Measurements from ENCODE around the gene ENDOD1. TPM values are rescaled to one million over a fixed set of nuclear protein-coding genes. Genes with fewer than 3 reads are reported as not detected.

Gene ENDOD1
- total RNA-seq, 1 donor from 2014 or later, result 1.9 TPM

DNA sequence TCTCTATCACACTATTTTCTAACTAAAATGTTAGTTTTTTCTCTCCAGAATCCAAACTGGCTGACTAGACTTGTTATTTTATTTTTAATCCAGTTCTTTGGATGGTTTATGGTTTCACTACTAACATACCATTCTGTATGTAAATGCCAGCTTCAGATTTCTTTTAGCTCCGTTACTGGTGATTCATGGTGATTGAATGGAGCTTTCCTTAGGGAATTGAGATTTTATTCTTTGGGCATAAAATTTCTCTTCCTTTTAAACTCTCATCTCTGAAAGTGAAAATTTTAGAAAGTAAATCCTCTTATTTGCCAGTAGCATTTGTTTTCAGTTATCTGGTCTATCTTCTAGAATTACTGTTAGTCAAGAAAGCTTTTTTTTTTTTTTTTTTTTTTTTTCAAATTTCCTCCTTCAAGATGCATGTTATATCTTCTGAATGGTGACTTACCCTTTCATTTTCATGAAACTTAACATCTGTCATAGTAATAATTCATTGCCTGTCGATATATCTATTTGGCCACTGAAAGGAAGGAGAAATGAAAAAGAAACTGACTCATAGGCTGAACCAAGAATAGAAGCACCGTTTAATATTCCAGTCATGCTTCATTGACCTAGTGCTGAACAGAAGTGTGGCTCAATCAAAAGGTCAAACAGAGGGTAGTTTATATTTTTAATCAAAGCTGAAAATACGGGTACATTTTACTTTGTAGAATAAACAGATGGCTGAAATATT, 6.4 kb downstream of the ENDOD1 start:
- H3K27me3 ChIP-seq, result peaks cover 18% of the 10 kb centered on the region
- TF ChIP-seq, protein P1, sequence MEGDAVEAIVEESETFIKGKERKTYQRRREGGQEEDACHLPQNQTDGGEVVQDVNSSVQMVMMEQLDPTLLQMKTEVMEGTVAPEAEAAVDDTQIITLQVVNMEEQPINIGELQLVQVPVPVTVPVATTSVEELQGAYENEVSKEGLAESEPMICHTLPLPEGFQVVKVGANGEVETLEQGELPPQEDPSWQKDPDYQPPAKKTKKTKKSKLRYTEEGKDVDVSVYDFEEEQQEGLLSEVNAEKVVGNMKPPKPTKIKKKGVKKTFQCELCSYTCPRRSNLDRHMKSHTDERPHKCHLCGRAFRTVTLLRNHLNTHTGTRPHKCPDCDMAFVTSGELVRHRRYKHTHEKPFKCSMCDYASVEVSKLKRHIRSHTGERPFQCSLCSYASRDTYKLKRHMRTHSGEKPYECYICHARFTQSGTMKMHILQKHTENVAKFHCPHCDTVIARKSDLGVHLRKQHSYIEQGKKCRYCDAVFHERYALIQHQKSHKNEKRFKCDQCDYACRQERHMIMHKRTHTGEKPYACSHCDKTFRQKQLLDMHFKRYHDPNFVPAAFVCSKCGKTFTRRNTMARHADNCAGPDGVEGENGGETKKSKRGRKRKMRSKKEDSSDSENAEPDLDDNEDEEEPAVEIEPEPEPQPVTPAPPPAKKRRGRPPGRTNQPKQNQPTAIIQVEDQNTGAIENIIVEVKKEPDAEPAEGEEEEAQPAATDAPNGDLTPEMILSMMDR (IDR thresholded peaks at IDR 0.05), result no peak
- no peak for TF ChIP-seq EZH2 (IDR thresholded peaks at IDR 0.05)
- TF ChIP-seq EZH2phosphoT487 (IDR thresholded peaks at IDR 0.05), result no peak
- no peaks in the 10 kb centered on the region for H3K4me1 ChIP-seq
- H4K20me1 ChIP-seq (ENCODE audit: low read depth), result no peaks in the 10 kb centered on the region
- H3F3A ChIP-seq (ENCODE audit: low read depth), result no peaks in the 10 kb centered on the region
- H3K9ac ChIP-seq, result no peak overlapping the region
- Mint-ChIP-seq H3K27ac (no peak overlapping the region), H3K27me3 (ENCODE audit: insufficient read depth, low read depth) (peaks cover 4% of the 10 kb centered on the region), H3K4me1 (peaks cover 22% of the 10 kb centered on the region), H3K4me3 (no peak overlapping the region), H3K9me3 (no peaks in the 10 kb centered on the region), H3K36me3 (no peaks in the 10 kb centered on the region)
- H3K79me2 ChIP-seq (ENCODE audit: low read depth), result no peaks in the 10 kb centered on the region
- no peak overlapping the region for H3K4me2 ChIP-seq
- H3K36me3 ChIP-seq, result no peaks in the 10 kb centered on the region
- DNase-seq (ENCODE audit: low spot score), result no peak
- no peak overlapping the region for H3K27ac ChIP-seq
- H3K9me3 ChIP-seq (ENCODE audit: low read depth), result no peaks in the 10 kb centered on the region
- H3K4me3 ChIP-seq, result no peak overlapping the region
- no peak overlapping the region for H2AFZ ChIP-seq (replicated peaks)

DNA sequence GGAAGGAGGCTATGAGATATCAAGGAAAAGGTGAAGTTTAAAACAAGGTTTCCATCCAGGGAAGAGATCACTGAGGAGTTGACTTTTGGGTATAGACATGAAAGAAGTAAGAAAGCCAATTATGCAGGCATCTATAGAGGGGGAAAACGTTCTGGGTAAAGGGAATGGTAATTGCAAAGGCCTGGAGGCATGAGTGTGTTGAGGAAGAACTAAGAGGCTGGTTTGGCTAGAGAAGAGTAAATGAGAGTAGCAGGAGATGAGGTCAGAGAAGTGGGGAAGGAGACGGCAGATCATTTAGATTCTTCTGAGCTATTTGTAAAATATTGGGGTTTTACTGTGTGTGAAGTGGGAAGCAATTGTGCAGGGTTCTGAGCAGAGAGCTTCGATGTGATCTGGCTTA, 7.6 kb downstream of the ENDOD1 start:
- Histone ChIP-seq H3K4me1 (no peaks in the 10 kb centered on the region), H3K36me3 (no peaks in the 10 kb centered on the region), H3K79me2 (ENCODE audit: low read depth) (no peaks in the 10 kb centered on the region), H3K4me3 (no peak overlapping the region), H3K27ac (no peak overlapping the region), H3K4me2 (no peak overlapping the region), H4K20me1 (ENCODE audit: low read depth) (no peaks in the 10 kb centered on the region), H3F3A (ENCODE audit: low read depth) (no peaks in the 10 kb centered on the region), H3K27me3 (peaks cover 7% of the 10 kb centered on the region), H3K9me3 (ENCODE audit: low read depth) (no peaks in the 10 kb centered on the region), H3K9ac (no peak overlapping the region), H2AFZ (replicated peaks) (no peak overlapping the region)
- Mint-ChIP-seq H3K4me3 (no peak overlapping the region), H3K4me1 (peaks cover 15% of the 10 kb centered on the region), H3K36me3 (no peaks in the 10 kb centered on the region), H3K27me3 (ENCODE audit: insufficient read depth, low read depth) (peaks cover 4% of the 10 kb centered on the region), H3K9me3 (no peaks in the 10 kb centered on the region), H3K27ac (no peak overlapping the region)
- DNase-seq (ENCODE audit: low spot score), result no peak
- no peak for TF ChIP-seq EZH2phosphoT487 (IDR thresholded peaks at IDR 0.05)
- TF ChIP-seq EZH2 (IDR thresholded peaks at IDR 0.05), result no peak
- TF ChIP-seq, protein P1 (IDR thresholded peaks at IDR 0.05), result no peak

DNA sequence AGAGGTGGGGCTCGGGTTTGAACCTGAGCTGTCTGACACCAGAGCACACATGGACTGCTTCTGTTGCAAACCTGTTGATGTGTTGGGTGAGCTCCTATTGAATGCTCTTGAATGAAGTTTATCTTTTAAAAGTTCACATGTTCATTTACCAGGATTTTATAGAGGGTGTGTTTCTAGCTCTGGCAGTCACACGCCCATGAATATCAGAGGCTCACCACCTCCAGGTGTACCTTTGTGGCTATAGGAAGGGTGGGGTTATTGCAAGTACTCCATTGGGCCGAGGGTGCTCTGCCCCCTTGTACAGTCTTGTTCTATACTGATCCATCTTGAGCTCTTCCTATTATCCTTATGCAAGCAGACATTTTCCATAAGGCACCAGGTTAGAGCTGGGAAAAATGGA, 9.2 kb downstream of the ENDOD1 start:
- H3K79me2 ChIP-seq (ENCODE audit: low read depth), result no peaks in the 10 kb centered on the region
- TF ChIP-seq, protein P1 (IDR thresholded peaks at IDR 0.05), result no peak
- H3K4me3 ChIP-seq, result no peak overlapping the region
- no peaks in the 10 kb centered on the region for H3F3A ChIP-seq (ENCODE audit: low read depth)
- H3K4me2 ChIP-seq, result no peak overlapping the region
- peaks cover 6% of the 10 kb centered on the region for H3K4me1 Mint-ChIP-seq
- no peaks in the 10 kb centered on the region for H4K20me1 ChIP-seq (ENCODE audit: low read depth)
- no peak overlapping the region for H3K9ac ChIP-seq
- H3K27ac ChIP-seq, result no peak overlapping the region
- no peak overlapping the region for H3K4me3 Mint-ChIP-seq
- no peak for DNase-seq (ENCODE audit: low spot score)
- no peak overlapping the region for H3K27ac Mint-ChIP-seq
- no peaks in the 10 kb centered on the region for H3K36me3 ChIP-seq
- peaks cover 4% of the 10 kb centered on the region for H3K27me3 Mint-ChIP-seq (ENCODE audit: insufficient read depth, low read depth)
- H3K36me3 Mint-ChIP-seq, result no peaks in the 10 kb centered on the region
- H3K4me1 ChIP-seq, result no peaks in the 10 kb centered on the region
- H3K27me3 ChIP-seq, result no peaks in the 10 kb centered on the region
- no peaks in the 10 kb centered on the region for H3K9me3 Mint-ChIP-seq
- no peak overlapping the region for H2AFZ ChIP-seq (replicated peaks)
- H3K9me3 ChIP-seq (ENCODE audit: low read depth), result no peaks in the 10 kb centered on the region
